ENCODE data around the gene PHF12. TPM values are rescaled to one million over a fixed set of nuclear protein-coding genes. Genes with fewer than 3 reads are reported as not detected.

PHF12 gene
- total and polyA plus RNA-seq, 2 donors (not counting 1 experiment from before 2014, with no cell fraction given), result 10.1 to 14.2 TPM

DNA sequence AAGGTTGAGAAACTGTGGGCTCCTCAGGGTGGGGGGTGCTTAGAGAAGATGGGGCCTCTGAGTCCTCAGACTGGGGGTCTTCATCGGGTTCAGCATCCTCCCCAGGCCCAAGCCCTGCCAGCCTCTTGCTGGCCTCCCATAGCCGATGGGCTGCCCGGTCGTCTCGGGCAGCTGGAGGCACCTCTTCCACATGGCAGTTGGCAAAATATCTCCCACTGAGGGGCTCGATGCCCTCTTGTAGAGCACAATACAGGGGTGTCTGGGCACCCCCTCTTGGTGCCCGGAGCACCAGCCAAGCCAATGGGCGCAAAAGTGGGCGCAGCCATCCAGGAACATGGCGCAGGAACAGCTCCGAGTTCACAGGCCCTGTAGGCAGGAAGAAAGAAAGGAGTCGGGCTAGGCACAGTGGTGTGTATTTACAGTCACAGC is 52.8 kb downstream of the PHF12 start:
- no peak for DNase-seq (ENCODE audit: low read depth in 2 of 2)
- H3K9me3 ChIP-seq (ENCODE audit: control insufficient read depth, insufficient read depth, low read depth, low read length), result no peaks in the 10 kb centered on the region
- H3K9ac ChIP-seq (ENCODE audit: insufficient read depth, low read length), result no peak overlapping the region
- no peak overlapping the region for H3K27ac ChIP-seq (ENCODE audit: insufficient read depth, low read length)
- H3K4me1 ChIP-seq (ENCODE audit: control insufficient read depth, extremely low read depth, insufficient read depth, low read length), result peaks cover 16% of the 10 kb centered on the region
- no peak overlapping the region for H3K4me3 ChIP-seq (replicated peaks in 1 of 4; ENCODE audit: control extremely low read depth in 1 of 4, insufficient read depth in 1 of 4, low read depth in 3 of 4, low read length in 4 of 4)
- peaks cover 9% of the 10 kb centered on the region for H3K79me2 ChIP-seq (ENCODE audit: control insufficient read depth, insufficient read depth, low read length)
- no peaks in the 10 kb centered on the region for H4K20me1 ChIP-seq (ENCODE audit: control insufficient read depth, extremely low read depth, insufficient read depth, low read length)
- TF ChIP-seq, protein P1, sequence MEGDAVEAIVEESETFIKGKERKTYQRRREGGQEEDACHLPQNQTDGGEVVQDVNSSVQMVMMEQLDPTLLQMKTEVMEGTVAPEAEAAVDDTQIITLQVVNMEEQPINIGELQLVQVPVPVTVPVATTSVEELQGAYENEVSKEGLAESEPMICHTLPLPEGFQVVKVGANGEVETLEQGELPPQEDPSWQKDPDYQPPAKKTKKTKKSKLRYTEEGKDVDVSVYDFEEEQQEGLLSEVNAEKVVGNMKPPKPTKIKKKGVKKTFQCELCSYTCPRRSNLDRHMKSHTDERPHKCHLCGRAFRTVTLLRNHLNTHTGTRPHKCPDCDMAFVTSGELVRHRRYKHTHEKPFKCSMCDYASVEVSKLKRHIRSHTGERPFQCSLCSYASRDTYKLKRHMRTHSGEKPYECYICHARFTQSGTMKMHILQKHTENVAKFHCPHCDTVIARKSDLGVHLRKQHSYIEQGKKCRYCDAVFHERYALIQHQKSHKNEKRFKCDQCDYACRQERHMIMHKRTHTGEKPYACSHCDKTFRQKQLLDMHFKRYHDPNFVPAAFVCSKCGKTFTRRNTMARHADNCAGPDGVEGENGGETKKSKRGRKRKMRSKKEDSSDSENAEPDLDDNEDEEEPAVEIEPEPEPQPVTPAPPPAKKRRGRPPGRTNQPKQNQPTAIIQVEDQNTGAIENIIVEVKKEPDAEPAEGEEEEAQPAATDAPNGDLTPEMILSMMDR (conservative IDR thresholded peaks at IDR 0.05 in 1 of 2, IDR thresholded peaks at IDR 0.05 in 1 of 2; ENCODE audit: low read depth in 1 of 2, low read length in 2 of 2), result no peak
- no peak overlapping the region for H3K4me2 ChIP-seq (ENCODE audit: extremely low read depth, insufficient read depth, low read length)
- H3K36me3 ChIP-seq (ENCODE audit: control insufficient read depth, insufficient read depth, low read length), result peaks cover 3% of the 10 kb centered on the region
- H2AFZ ChIP-seq (ENCODE audit: low read length), result no peak overlapping the region
- no peaks in the 10 kb centered on the region for H3K27me3 ChIP-seq (ENCODE audit: control insufficient read depth, insufficient read depth, low read length)

DNA sequence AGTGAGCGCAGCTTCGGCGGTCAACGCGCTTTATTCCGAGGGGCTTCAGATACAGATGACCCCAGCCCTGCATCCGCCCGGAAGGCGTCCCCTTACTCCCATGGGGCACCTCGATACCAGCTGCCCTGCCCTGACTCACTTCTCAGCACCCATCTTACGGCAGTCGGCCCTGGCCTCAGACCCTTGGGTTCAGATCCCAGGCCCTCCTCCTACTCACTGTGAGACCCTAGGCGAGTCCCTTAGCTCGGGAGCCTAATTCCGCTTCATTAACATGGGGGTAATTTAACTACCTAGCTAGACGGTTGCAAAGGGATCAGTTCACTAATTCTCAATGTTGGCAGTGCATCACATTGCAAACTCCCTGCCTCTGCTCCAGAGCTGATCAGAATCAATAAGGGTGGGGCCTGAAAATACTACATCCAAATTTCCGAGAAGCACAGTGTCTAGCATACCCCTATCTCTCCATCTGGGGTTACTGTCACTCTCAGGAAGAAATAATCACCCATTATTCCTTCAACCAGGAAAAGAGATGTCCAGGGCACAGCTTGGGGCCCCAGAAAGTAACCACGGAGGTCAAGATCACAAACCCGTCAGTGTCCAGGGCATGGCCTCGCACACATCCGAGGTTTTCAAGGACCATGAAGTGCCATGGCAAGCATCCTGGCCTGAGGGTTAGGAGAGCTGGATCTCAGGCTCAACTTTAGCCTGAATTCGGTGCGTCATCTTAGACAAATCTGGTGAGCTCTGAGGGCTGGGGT is 53.4 kb downstream of the PHF12 start:
- no peaks in the 10 kb centered on the region for H3K9me3 ChIP-seq (ENCODE audit: control insufficient read depth, insufficient read depth, low read depth, low read length)
- no peaks in the 10 kb centered on the region for H4K20me1 ChIP-seq (ENCODE audit: control insufficient read depth, extremely low read depth, insufficient read depth, low read length)
- H3K27ac ChIP-seq (ENCODE audit: insufficient read depth, low read length), result peak overlapping the region; percentile 48
- H3K27me3 ChIP-seq (ENCODE audit: control insufficient read depth, insufficient read depth, low read length), result no peaks in the 10 kb centered on the region
- TF ChIP-seq, protein P1 (conservative IDR thresholded peaks at IDR 0.05 in 1 of 2, IDR thresholded peaks at IDR 0.05 in 1 of 2; ENCODE audit: low read depth in 1 of 2, low read length in 2 of 2), result no peak
- peaks cover 12% of the 10 kb centered on the region for H3K4me1 ChIP-seq (ENCODE audit: control insufficient read depth, extremely low read depth, insufficient read depth, low read length)
- H3K4me2 ChIP-seq (ENCODE audit: extremely low read depth, insufficient read depth, low read length), result peak overlapping the region; percentile 90
- peaks cover 3% of the 10 kb centered on the region for H3K36me3 ChIP-seq (ENCODE audit: control insufficient read depth, insufficient read depth, low read length)
- H3K4me3 ChIP-seq (replicated peaks in 1 of 4; ENCODE audit: control extremely low read depth in 1 of 4, insufficient read depth in 1 of 4, low read depth in 3 of 4, low read length in 4 of 4), result peak overlapping the region; percentile 59 to 97 (median 78)
- H3K79me2 ChIP-seq (ENCODE audit: control insufficient read depth, insufficient read depth, low read length), result peaks cover 9% of the 10 kb centered on the region
- peak overlapping the region; percentile 73 for H3K9ac ChIP-seq (ENCODE audit: insufficient read depth, low read length)
- peak overlapping the region; percentile 88 for H2AFZ ChIP-seq (ENCODE audit: low read length)
- DNase-seq (ENCODE audit: low read depth in 2 of 2), result no peak

DNA sequence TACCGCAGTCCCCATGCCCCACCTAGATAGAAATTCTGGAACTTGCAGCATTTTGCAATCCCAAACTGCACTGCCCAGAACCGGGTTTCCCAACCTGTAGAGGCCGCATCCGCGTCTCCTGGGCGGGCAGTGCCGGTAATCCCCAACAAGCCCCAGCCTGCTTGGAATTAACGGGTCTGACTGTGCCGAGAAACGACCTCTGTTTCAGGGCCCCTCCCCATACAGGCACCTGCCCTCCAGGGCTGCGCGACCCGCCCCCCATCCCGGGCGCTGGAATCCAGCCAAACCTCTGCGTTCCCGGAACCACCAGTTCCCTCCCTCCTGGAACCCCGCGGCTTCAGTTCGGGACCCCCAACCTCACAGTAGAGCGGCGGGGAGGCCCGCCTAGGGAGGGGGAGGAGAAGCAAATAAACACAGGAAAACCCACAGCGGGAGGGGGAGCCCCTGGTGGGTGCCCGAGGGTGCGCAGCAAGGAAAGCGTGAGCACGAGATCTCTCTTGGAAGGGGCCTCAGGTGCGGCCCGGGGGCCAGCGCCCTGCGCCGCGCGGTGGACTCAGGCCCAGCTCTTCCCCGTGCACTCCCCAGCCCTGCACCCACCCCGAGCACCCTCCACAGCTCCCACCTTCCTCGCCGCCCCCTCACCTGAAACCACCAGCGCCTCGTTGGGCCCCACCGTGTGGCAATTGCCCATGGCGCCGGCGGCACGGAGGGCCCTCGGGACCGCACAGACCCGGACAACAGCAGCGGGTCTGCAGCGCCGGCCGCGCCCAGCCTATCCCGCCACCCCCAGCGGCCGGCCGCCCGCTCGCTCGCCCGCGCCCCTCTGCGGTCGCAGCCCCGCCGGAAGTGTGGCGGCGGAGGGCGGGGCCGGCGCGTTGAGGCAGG is 54.2 kb downstream of the PHF12 start, which contains the start of gene FLOT2:
TSS of gene FLOT2 (minus strand) at position 850 of the 885 bp plus-strand sequence. CDS start at position 691, 159 bp downstream.
- Histone ChIP-seq H3K36me3 (ENCODE audit: control insufficient read depth, insufficient read depth, low read length) (peaks cover 3% of the 10 kb centered on the region), H3K4me3 (replicated peaks in 1 of 4; ENCODE audit: control extremely low read depth in 1 of 4, insufficient read depth in 1 of 4, low read depth in 3 of 4, low read length in 4 of 4) (peak within 1 kb of the TSS; percentile 59 to 97 (median 79)), H3K27ac (ENCODE audit: insufficient read depth, low read length) (peak within 1 kb of the TSS; percentile 56), H3K9me3 (ENCODE audit: control insufficient read depth, insufficient read depth, low read depth, low read length) (no peaks in the 10 kb centered on the region), H2AFZ (ENCODE audit: low read length) (peak within 1 kb of the TSS; percentile 88), H3K79me2 (ENCODE audit: control insufficient read depth, insufficient read depth, low read length) (peaks cover 9% of the 10 kb centered on the region), H3K9ac (ENCODE audit: insufficient read depth, low read length) (peak within 1 kb of the TSS; percentile 73), H3K4me2 (ENCODE audit: extremely low read depth, insufficient read depth, low read length) (peak within 1 kb of the TSS; percentile 90), H4K20me1 (ENCODE audit: control insufficient read depth, extremely low read depth, insufficient read depth, low read length) (no peaks in the 10 kb centered on the region), H3K4me1 (ENCODE audit: control insufficient read depth, extremely low read depth, insufficient read depth, low read length) (peaks cover 12% of the 10 kb centered on the region), H3K27me3 (ENCODE audit: control insufficient read depth, insufficient read depth, low read length) (no peaks in the 10 kb centered on the region)
- peak; percentile 31 to 52 for DNase-seq (ENCODE audit: low read depth in 2 of 2)
- TF ChIP-seq EZH2 (IDR thresholded peaks at IDR 0.05; ENCODE audit: low read length, missing control alignments), result no peak
- TF ChIP-seq, protein P1 (conservative IDR thresholded peaks at IDR 0.05 in 1 of 2, IDR thresholded peaks at IDR 0.05 in 1 of 2; ENCODE audit: low read depth in 1 of 2, low read length in 2 of 2), result peak; percentile 29 to 33
